Testis (tissue), 3 donors: ENCODE measurements around the gene PCP4L1. TPM values are rescaled to one million over a fixed set of nuclear protein-coding genes. Genes with fewer than 3 reads are reported as not detected.

Experiments used
- DNase-seq: peaks from one replicate; pipeline ENCODE4 v3.0.0-alpha.2; 2019
- H3K27ac ChIP-seq, 2 donors: fragments of 200-600 bp; sonication (generic); one replicate each; pipeline ENCODE4 v1.5.1; 2019
- H3K27me3 ChIP-seq: fragments of 200-600 bp; sonication (generic); one replicate; pipeline ENCODE4 v1.5.1; 2019
- H3K36me3 ChIP-seq: fragments of 200-600 bp; sonication (generic); one replicate; pipeline ENCODE4 v1.5.1; 2017; ENCODE audit warnings: low read depth; ENCODE audit errors: missing control alignments
- H3K4me1 ChIP-seq: fragments of 200-600 bp; sonication (generic); one replicate; pipeline ENCODE4 v1.5.1; 2019
- H3K4me3 ChIP-seq, 2 donors: fragments of 200-600 bp; sonication (generic); one replicate each; pipeline ENCODE4 v1.5.1; 2017 to 2019
- H3K9me3 ChIP-seq: fragments of 200-600 bp; sonication (generic); one replicate; pipeline ENCODE4 v1.5.1; 2017
- POLR2A ChIP-seq: fragments of 450-650 bp; IDR thresholded peaks from one replicate; pipeline ENCODE4 v1.6.1; 2017; ENCODE audit warnings: antibody characterized with exemption, mild to moderate bottlenecking, moderate library complexity
- WGBS, 2 donors: methylation state at CpG; one replicate each; pipeline ENCODE4 v1.1.5; 2018; 5-methylcytosine and 5-hydroxymethylcytosine counted together
- intact Hi-C: fragments of 100-400 bp; cut with DNase I; formaldehyde crosslinking; loops from one replicate; pipeline ENCODE4 v1.15.1; 2023; ENCODE audit warnings: low total_unique reads
- polyA plus RNA-seq: library from polyadenylated mRNA; stranded (reverse); fragments of 350-450 nt; fragmentation: Illumina TruSeq; extraction: RNeasy Lipid Tissue Mini Kit (QIAGEN cat#74804); gene quantifications from one replicate; pipeline ENCODE4 v1.2.3, GENCODE V29; 2014; ENCODE audit warnings: low read depth, low replicate concordance; ENCODE audit not compliant: insufficient read depth
- total RNA-seq, 2 donors: library from RNA; depleted of rRNA; stranded (reverse); fragments of >200 nt; gene quantifications; one replicate each; pipeline ENCODE4 v1.2.3, GENCODE V29; 2016
- TF ChIP-seq, protein P1 (sequence below), 3 experiments: fragments of 450-650 bp in 2 of 3; fragments of 200-600 bp in 1 of 3; sonication (generic) in 1 of 3; IDR thresholded peaks; one replicate each; pipeline ENCODE4 v1.5.1; 2016 to 2019; ENCODE audit warnings: antibody characterized with exemption in 3 of 3, mild to moderate bottlenecking in 2 of 3, moderate library complexity in 1 of 3

The PCP4L1 gene
- total and polyA plus RNA-seq, 3 donors from 2014 or later, result 0.79 to 4.3 (median 3.0) TPM

DNA sequence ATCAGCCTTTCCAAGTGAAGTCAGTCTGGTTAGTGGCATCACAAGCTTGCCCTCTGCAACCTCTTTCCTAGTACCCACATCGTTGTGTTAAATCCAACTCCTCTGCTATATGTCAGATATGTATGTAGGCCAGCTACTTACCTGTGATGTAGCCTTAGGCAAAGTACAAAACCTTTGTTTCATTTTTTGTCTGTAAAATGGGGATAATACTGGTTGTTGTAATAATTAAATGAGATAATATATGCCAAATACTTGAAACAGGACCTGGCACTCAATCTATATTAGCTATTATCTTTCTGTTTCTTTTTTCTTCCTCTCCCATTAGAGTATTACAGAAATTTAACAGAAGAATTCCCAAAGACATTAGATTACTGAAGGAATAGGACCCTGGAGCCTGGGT, 1.2 kb downstream of the PCP4L1 start:
- Histone ChIP-seq H3K4me3 (no peak overlapping the region), H3K9me3 (no peaks in the 10 kb centered on the region), H3K4me1 (peaks cover 13% of the 10 kb centered on the region), H3K36me3 (no peaks in the 10 kb centered on the region), H3K27me3 (no peaks in the 10 kb centered on the region), H3K27ac (no peak overlapping the region)
- DNase-seq, result no peak
- no peak for TF ChIP-seq POLR2A
- TF ChIP-seq, protein P1, sequence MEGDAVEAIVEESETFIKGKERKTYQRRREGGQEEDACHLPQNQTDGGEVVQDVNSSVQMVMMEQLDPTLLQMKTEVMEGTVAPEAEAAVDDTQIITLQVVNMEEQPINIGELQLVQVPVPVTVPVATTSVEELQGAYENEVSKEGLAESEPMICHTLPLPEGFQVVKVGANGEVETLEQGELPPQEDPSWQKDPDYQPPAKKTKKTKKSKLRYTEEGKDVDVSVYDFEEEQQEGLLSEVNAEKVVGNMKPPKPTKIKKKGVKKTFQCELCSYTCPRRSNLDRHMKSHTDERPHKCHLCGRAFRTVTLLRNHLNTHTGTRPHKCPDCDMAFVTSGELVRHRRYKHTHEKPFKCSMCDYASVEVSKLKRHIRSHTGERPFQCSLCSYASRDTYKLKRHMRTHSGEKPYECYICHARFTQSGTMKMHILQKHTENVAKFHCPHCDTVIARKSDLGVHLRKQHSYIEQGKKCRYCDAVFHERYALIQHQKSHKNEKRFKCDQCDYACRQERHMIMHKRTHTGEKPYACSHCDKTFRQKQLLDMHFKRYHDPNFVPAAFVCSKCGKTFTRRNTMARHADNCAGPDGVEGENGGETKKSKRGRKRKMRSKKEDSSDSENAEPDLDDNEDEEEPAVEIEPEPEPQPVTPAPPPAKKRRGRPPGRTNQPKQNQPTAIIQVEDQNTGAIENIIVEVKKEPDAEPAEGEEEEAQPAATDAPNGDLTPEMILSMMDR (IDR thresholded peaks at IDR 0.05), result no peak
- intact Hi-C loops, result no loop called here
- WGBS, 2 donors, result 40 to 64% methylated on average over 1 of the region's 1 CpG

DNA sequence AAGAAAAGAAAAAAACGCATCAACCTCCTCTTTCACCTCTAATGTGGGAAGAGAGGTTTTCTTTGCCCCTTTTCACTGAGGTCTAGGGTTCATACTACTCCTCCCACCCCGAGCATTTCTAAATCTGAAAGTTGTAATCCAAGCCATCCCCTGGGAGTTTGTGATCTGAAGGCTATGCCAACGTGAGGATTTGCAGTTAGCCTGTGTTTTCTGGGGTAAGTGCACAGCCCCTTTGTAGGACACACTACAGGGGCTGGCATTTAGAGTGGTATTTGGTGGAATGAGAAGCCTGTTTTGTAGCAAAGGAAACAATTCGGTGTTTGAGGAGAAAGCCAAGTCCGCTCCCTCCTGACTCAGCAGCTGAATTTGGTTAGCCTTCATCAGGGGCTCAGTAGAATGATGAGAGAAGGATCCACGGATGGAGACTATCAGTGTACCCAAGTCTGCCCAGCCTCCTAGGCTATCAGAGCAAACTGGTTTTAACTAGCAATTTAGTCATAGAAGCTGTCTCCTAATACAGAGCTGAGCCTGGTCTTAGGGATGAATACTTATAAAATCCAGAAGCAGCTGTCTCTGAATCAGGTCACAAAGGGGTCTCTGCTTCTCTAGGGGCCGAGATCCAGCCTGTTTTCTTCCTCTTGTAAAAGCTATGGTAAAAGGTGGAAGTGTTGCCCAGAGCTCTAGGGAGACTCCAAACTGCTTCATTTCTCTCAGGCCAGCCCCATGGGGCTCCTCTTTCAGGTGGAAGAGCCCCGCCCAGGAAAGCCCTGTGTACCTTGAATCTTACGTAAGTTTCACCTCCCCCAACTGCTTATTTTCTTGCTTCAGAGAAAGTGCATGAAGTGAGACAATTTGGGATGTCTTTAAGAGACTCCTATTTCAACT, 2.1 kb downstream of the PCP4L1 start:
- Histone ChIP-seq H3K9me3 (no peaks in the 10 kb centered on the region), H3K4me3 (no peak overlapping the region), H3K27me3 (no peaks in the 10 kb centered on the region), H3K36me3 (no peaks in the 10 kb centered on the region), H3K27ac (no peak overlapping the region), H3K4me1 (peaks cover 13% of the 10 kb centered on the region)
- intact Hi-C loops, result no loop called here
- TF ChIP-seq, protein P1 (IDR thresholded peaks at IDR 0.05), result no peak
- WGBS, 2 donors, result 53 to 59% methylated on average over 9 of the region's 9 CpGs
- no peak for DNase-seq

DNA sequence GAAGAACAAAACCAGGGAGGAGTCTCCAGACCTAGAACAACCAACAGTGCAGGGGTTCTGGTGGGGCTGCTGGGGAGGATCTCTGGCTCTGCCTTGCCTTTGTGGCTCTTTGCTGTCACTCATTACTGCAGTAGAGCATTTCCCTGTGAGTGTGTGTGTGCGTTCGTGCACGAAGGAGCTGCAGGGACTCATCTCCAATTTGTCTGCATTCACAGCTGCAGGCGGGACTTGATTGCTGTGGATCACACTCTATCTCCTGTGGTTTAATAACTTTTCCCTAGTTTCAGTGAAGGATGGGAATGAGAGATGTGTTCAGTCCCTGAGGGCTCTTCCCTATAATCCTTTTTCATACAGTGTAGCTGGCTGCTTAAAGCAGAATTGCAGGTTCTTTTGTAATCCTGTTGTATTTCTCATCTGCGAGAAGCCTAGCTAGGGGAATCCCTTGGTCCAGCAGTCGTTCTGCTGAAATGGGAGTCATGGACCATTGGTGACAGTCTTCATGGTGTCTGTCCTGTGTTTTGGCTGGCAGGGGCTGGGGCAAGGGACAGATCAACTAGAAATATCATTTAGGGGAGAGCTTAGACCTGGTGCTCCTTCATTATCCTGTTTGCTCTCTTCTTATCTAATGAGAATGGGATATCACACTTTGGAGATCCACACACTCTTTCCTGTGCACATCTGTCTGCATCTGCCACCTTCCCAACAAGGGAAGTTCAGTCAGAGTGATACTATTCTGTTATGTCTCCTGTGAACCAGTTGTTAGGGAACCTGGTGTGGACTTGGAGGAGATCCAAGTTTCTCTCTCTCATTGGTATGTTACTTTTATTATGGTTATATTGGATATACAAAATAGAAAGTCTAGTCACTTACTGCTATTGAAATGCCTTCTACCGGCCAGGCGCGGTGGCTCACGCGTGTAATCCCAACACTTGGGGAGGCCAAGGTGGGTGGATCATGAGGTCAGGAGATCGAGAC, 3.0 kb downstream of the PCP4L1 start:
- H3K27me3 ChIP-seq, result no peaks in the 10 kb centered on the region
- no peak overlapping the region for H3K4me3 ChIP-seq
- H3K36me3 ChIP-seq, result no peaks in the 10 kb centered on the region
- no peaks in the 10 kb centered on the region for H3K9me3 ChIP-seq
- TF ChIP-seq, protein P1 (IDR thresholded peaks at IDR 0.05), result no peak
- TF ChIP-seq POLR2A, result no peak
- H3K27ac ChIP-seq, result no peak overlapping the region
- WGBS, 2 donors, result 75 to 84% methylated on average over 12 of the region's 12 CpGs
- H3K4me1 ChIP-seq, result peaks cover 20% of the 10 kb centered on the region
- DNase-seq, result no peak
- intact Hi-C loops, result no loop called here

DNA sequence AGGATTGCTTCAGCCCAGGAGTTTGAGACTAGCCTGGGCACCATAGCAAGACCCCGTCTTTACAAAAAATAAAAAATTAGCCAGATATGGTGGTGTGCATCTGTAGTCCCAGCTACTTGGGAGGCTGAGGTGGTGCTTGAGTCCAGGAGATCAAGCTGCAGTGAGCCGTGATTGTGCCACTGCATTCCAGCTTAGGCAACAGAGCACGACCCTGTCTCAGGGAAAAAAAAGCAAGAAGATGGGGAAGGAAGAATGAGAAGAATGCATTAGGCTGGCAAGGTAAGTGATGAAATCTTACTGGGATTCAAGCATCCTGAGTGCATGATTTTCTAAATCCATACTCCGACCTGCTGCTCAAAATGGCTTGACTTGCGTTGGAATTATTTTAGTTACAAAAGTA, 6.8 kb downstream of the PCP4L1 start:
- no peaks in the 10 kb centered on the region for H3K36me3 ChIP-seq
- DNase-seq, result no peak
- intact Hi-C loops, result no loop called here
- H3K4me1 ChIP-seq, result peaks cover 19% of the 10 kb centered on the region
- H3K4me3 ChIP-seq, result no peak overlapping the region
- 73 to 87% methylated on average over 5 of the region's 5 CpGs for WGBS, 2 donors
- H3K9me3 ChIP-seq, result no peaks in the 10 kb centered on the region
- H3K27ac ChIP-seq, result no peak overlapping the region
- TF ChIP-seq, protein P1 (IDR thresholded peaks at IDR 0.05), result no peak
- TF ChIP-seq POLR2A, result no peak
- no peaks in the 10 kb centered on the region for H3K27me3 ChIP-seq
